Ramos (cell line): ENCODE data around the gene DCP1B.

Source experiments
- in situ Hi-C: fragments of 300-500 bp; cut with MboI; formaldehyde crosslinking; loops from one replicate; pipeline ENCODE4 v1.14.3; 2022; ENCODE audit warnings: low sequenced_read_pairs; ENCODE audit not compliant: unreplicated experiment

DCP1B gene

GRCh38 chr12:1925684-1926006 lies 78.6 kb downstream of the DCP1B start:
- in situ Hi-C loops: no loop called here

- in situ Hi-C loops: no loop called here
Observed at GRCh38 chr12:1924996-1925683, 79.1 kb downstream of the DCP1B start.

- in situ Hi-C loops: no loop called here
Observed at GRCh38 chr12:1922985-1923384, 81.3 kb downstream of the DCP1B start.

GRCh38 chr12:1922075-1922709 lies 82.1 kb downstream of the DCP1B start:
- in situ Hi-C loops: no loop called here

GRCh38 chr12:1920971-1921370 lies 83.3 kb downstream of the DCP1B start:
- in situ Hi-C loops: no loop called here

GRCh38 chr12:1920436-1920835 lies 83.8 kb downstream of the DCP1B start:
- in situ Hi-C loops: no loop called here

- in situ Hi-C loops: no loop called here
Observed at GRCh38 chr12:1919763-1920162, 84.5 kb downstream of the DCP1B start.

- in situ Hi-C loops: no loop called here
Observed at GRCh38 chr12:1919284-1919683, 85.0 kb downstream of the DCP1B start.

GRCh38 chr12:1918884-1919236 lies 85.4 kb downstream of the DCP1B start:
- in situ Hi-C loops: no loop called here

- in situ Hi-C loops: no loop called here
Observed at GRCh38 chr12:1918081-1918883, 86.0 kb downstream of the DCP1B start, which contains the start of gene CACNA2D4. TSS of gene CACNA2D4 (minus strand) at chr12:1918652. CDS start at chr12:1918473, 179 bp downstream.

GRCh38 chr12:1917172-1918070 lies 86.8 kb downstream of the DCP1B start:
- in situ Hi-C loops: no loop called here

- in situ Hi-C loops: no loop called here
Observed at GRCh38 chr12:1916371-1917171, 87.7 kb downstream of the DCP1B start.

- in situ Hi-C loops: no loop called here
Observed at GRCh38 chr12:1915082-1915968, 88.9 kb downstream of the DCP1B start.

GRCh38 chr12:1914114-1914911 lies 89.9 kb downstream of the DCP1B start:
- in situ Hi-C loops: no loop called here

- in situ Hi-C loops: no loop called here
Observed at GRCh38 chr12:1913377-1914113, 90.7 kb downstream of the DCP1B start.

- in situ Hi-C loops: no loop called here
Observed at GRCh38 chr12:1912580-1913376, 91.5 kb downstream of the DCP1B start.
